Astrocyte (in vitro differentiated cells and primary cell): ENCODE results near the gene ACADSB. TPM values are rescaled to one million over a fixed set of nuclear protein-coding genes. Genes with fewer than 3 reads are reported as not detected.

Experiments
- DNase-seq: peaks from one replicate; pipeline ENCODE4 v3.0.0-alpha.2; 2010; ENCODE audit warnings: low read depth
- FAIRE-seq: peaks from 2 replicates; lab custom pipeline; 2011; peaks lifted over from hg19 to GRCh38; lab: Jason Lieb, UNC
- H2AFZ ChIP-seq: 2 replicates; pipeline ENCODE4 v1.6.0; 2012; ENCODE audit warnings: low read depth, low read length, inconsistent platforms
- H3K27ac ChIP-seq: 2 replicates; pipeline ENCODE4 v1.5.1; 2011; ENCODE audit warnings: low read depth, low read length, inconsistent platforms
- H3K27me3 ChIP-seq: 2 replicates; pipeline ENCODE4 v1.6.0; 2011; ENCODE audit warnings: low read length, inconsistent platforms; ENCODE audit not compliant: insufficient read depth
- H3K36me3 ChIP-seq: 2 replicates; pipeline ENCODE4 v1.5.1; 2011; ENCODE audit warnings: low read length, inconsistent platforms; ENCODE audit not compliant: insufficient read depth
- H3K4me1 ChIP-seq: 2 replicates; pipeline ENCODE4 v1.5.1; 2011; ENCODE audit warnings: low read length, inconsistent platforms; ENCODE audit not compliant: insufficient read depth
- H3K4me2 ChIP-seq: 2 replicates; pipeline ENCODE4 v1.6.0; 2012; ENCODE audit warnings: low read length, inconsistent platforms
- H3K4me3 ChIP-seq: 2 replicates; pipeline ENCODE4 v1.5.1; 2011; ENCODE audit warnings: low read depth, mild to moderate bottlenecking, low read length, inconsistent platforms; ENCODE audit not compliant: insufficient read depth
- H3K79me2 ChIP-seq: 2 replicates; pipeline ENCODE4 v1.6.0; 2012; ENCODE audit warnings: mild to moderate bottlenecking, low read length, inconsistent platforms; ENCODE audit not compliant: insufficient read depth
- H3K9ac ChIP-seq: 2 replicates; pipeline ENCODE4 v1.6.0; 2012; ENCODE audit warnings: mild to moderate bottlenecking, low read length, inconsistent platforms
- H3K9me3 ChIP-seq: 2 replicates; pipeline ENCODE4 v1.5.1; 2012; ENCODE audit warnings: low read depth, mild to moderate bottlenecking, low read length, inconsistent platforms; ENCODE audit not compliant: insufficient read depth
- H4K20me1 ChIP-seq: 2 replicates; pipeline ENCODE4 v1.6.0; 2012; ENCODE audit warnings: low read length, inconsistent platforms; ENCODE audit not compliant: insufficient read depth
- H3K27ac Mint-ChIP-seq: one replicate; pipeline ENCODE4 v1.8.0; 2021; ENCODE audit warnings: mild to moderate bottlenecking, mixed read lengths; ENCODE audit not compliant: unreplicated experiment
- H3K27me3 Mint-ChIP-seq: one replicate; pipeline ENCODE4 v1.8.0; 2021; ENCODE audit warnings: low read depth, mixed read lengths; ENCODE audit not compliant: unreplicated experiment
- H3K36me3 Mint-ChIP-seq: one replicate; pipeline ENCODE4 v1.8.0; 2021; ENCODE audit warnings: low read depth, mixed read lengths; ENCODE audit not compliant: unreplicated experiment
- H3K4me1 Mint-ChIP-seq: one replicate; pipeline ENCODE4 v1.8.0; 2021; ENCODE audit warnings: low read depth, mixed read lengths; ENCODE audit not compliant: unreplicated experiment
- H3K4me3 Mint-ChIP-seq: one replicate; pipeline ENCODE4 v1.8.0; 2021; ENCODE audit warnings: mild to moderate bottlenecking, moderate library complexity, mixed read lengths; ENCODE audit not compliant: unreplicated experiment
- H3K9me3 Mint-ChIP-seq: one replicate; pipeline ENCODE4 v1.8.0; 2021; ENCODE audit warnings: mild to moderate bottlenecking, mixed read lengths; ENCODE audit not compliant: unreplicated experiment
- EZH2 ChIP-seq: IDR thresholded peaks from 2 replicates; pipeline ENCODE4 v1.6.1; 2012; ENCODE audit warnings: mild to moderate bottlenecking, low read length, inconsistent platforms; ENCODE audit not compliant: insufficient read depth
- total RNA-seq: library from RNA; stranded (reverse); gene quantifications from 2 replicates; pipeline ENCODE4 v1.2.1, GENCODE V29; 2021
- TF ChIP-seq, protein P1 (sequence below): IDR thresholded peaks from 2 replicates; pipeline ENCODE4 v1.5.1; 2011; ENCODE audit warnings: low read depth, mild to moderate bottlenecking, inconsistent platforms, low read length, moderate library complexity; ENCODE audit not compliant: insufficient read depth

Gene ACADSB
- total RNA-seq, 1 donor from 2014 or later, result 10.0 TPM

- no peak for FAIRE-seq
- no peak overlapping the region for H3K4me3 ChIP-seq
- no peaks in the 10 kb centered on the region for H3K27me3 Mint-ChIP-seq
- H4K20me1 ChIP-seq, result peaks cover 32% of the 10 kb centered on the region
- H3K27ac Mint-ChIP-seq, result no peak overlapping the region
- H3K9ac ChIP-seq, result no peak overlapping the region
- H3K27ac ChIP-seq, result no peak overlapping the region
- H3K4me3 Mint-ChIP-seq, result no peak overlapping the region
- no peak for DNase-seq
- no peaks in the 10 kb centered on the region for H3K4me1 ChIP-seq
- TF ChIP-seq, protein P1, sequence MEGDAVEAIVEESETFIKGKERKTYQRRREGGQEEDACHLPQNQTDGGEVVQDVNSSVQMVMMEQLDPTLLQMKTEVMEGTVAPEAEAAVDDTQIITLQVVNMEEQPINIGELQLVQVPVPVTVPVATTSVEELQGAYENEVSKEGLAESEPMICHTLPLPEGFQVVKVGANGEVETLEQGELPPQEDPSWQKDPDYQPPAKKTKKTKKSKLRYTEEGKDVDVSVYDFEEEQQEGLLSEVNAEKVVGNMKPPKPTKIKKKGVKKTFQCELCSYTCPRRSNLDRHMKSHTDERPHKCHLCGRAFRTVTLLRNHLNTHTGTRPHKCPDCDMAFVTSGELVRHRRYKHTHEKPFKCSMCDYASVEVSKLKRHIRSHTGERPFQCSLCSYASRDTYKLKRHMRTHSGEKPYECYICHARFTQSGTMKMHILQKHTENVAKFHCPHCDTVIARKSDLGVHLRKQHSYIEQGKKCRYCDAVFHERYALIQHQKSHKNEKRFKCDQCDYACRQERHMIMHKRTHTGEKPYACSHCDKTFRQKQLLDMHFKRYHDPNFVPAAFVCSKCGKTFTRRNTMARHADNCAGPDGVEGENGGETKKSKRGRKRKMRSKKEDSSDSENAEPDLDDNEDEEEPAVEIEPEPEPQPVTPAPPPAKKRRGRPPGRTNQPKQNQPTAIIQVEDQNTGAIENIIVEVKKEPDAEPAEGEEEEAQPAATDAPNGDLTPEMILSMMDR, result no peak
- TF ChIP-seq EZH2, result no peak
- H3K4me2 ChIP-seq, result no peak overlapping the region
- peaks cover 8% of the 10 kb centered on the region for H3K36me3 Mint-ChIP-seq
- H3K27me3 ChIP-seq, result no peaks in the 10 kb centered on the region
- no peaks in the 10 kb centered on the region for H3K4me1 Mint-ChIP-seq
- H3K9me3 Mint-ChIP-seq, result no peaks in the 10 kb centered on the region
- no peak overlapping the region for H2AFZ ChIP-seq
- H3K36me3 ChIP-seq, result peaks cover 3% of the 10 kb centered on the region
- H3K9me3 ChIP-seq, result no peaks in the 10 kb centered on the region
- peaks cover 39% of the 10 kb centered on the region for H3K79me2 ChIP-seq
Measured at GRCh38 chr10:122997864-122998263, 10.9 kb upstream of the ACADSB start.

- H4K20me1 ChIP-seq, result peaks cover 34% of the 10 kb centered on the region
- no peak overlapping the region for H3K4me3 Mint-ChIP-seq
Measured at GRCh38 chr10:122998360-122998917, 10.4 kb upstream of the ACADSB start.

DNA sequence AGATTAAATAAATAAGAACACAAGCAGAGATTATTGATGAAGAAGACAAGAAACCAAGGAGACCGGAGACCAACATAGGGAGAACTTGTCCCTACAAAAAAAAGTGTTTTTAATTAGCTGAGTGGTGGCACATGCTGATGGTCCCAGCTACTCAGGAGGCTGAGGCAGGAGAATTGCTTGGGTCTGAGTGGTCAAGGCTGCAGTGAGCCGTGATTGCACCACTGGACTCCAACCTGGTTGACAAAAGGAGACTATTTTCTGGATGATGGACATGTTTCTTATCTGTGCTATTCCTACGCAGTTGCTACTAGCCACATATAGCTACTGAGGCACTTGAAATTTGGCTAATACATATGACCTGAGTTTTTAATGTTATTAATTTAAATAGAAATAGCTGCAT lies 9.9 kb upstream of the ACADSB start:
- no peak for TF ChIP-seq EZH2
- TF ChIP-seq, protein P1, result no peak
- Mint-ChIP-seq H3K4me1 (no peaks in the 10 kb centered on the region), H3K9me3 (no peaks in the 10 kb centered on the region), H3K27me3 (no peaks in the 10 kb centered on the region), H3K27ac (no peak overlapping the region), H3K36me3 (peaks cover 7% of the 10 kb centered on the region), H3K4me3 (no peak overlapping the region)
- no peak overlapping the region for H3K4me2 ChIP-seq
- H3K36me3 ChIP-seq, result peaks cover 3% of the 10 kb centered on the region
- no peak for FAIRE-seq
- no peaks in the 10 kb centered on the region for H3K4me1 ChIP-seq
- H4K20me1 ChIP-seq, result peaks cover 38% of the 10 kb centered on the region
- no peaks in the 10 kb centered on the region for H3K9me3 ChIP-seq
- no peak overlapping the region for H3K4me3 ChIP-seq
- no peak overlapping the region for H3K9ac ChIP-seq
- peaks cover 47% of the 10 kb centered on the region for H3K79me2 ChIP-seq
- H3K27me3 ChIP-seq, result no peaks in the 10 kb centered on the region
- H2AFZ ChIP-seq, result no peak overlapping the region
- no peak for DNase-seq
- no peak overlapping the region for H3K27ac ChIP-seq

More at GRCh38 chr10:122998360-122998917, 10.4 kb upstream of the ACADSB start:
- Mint-ChIP-seq H3K36me3 (peaks cover 8% of the 10 kb centered on the region), H3K4me1 (no peaks in the 10 kb centered on the region), H3K27me3 (no peaks in the 10 kb centered on the region), H3K27ac (no peak overlapping the region), H3K9me3 (no peaks in the 10 kb centered on the region)
- H3K4me3 ChIP-seq, result no peak overlapping the region
- H3K79me2 ChIP-seq, result peaks cover 43% of the 10 kb centered on the region
- H3K4me2 ChIP-seq, result no peak overlapping the region
- no peak overlapping the region for H3K27ac ChIP-seq
- H3K9ac ChIP-seq, result no peak overlapping the region
- no peaks in the 10 kb centered on the region for H3K9me3 ChIP-seq
- H2AFZ ChIP-seq, result no peak overlapping the region
- no peak for DNase-seq
- no peak for FAIRE-seq
- TF ChIP-seq, protein P1, result no peak
- no peak for TF ChIP-seq EZH2
- no peaks in the 10 kb centered on the region for H3K27me3 ChIP-seq
- H3K36me3 ChIP-seq, result peaks cover 3% of the 10 kb centered on the region
- no peaks in the 10 kb centered on the region for H3K4me1 ChIP-seq
